Neural cell (in vitro differentiated cells): Measurements from ENCODE around the gene CSF2RB.

Source experiments
- CTCF ChIP-seq: fragments of 450-650 bp; IDR thresholded peaks from 2 replicates; pipeline ENCODE4 v1.5.1; 2014; ENCODE audit warnings: antibody characterized with exemption, mild to moderate bottlenecking, moderate library complexity; ENCODE audit not compliant: poor library complexity, severe bottlenecking
- EP300 ChIP-seq: fragments of 450-650 bp; conservative IDR thresholded peaks from 2 replicates; pipeline ENCODE4 v1.6.1; 2014; ENCODE audit warnings: antibody characterized with exemption, mild to moderate bottlenecking, moderate library complexity; ENCODE audit not compliant: poor library complexity, severe bottlenecking
- EZH2 ChIP-seq: fragments of 200-600, 300-800 bp; shearing (Covaris generic), sonication (generic); IDR thresholded peaks from 2 replicates; pipeline ENCODE4 v1.6.1; 2014; ENCODE audit warnings: antibody characterized with exemption, low read length, borderline replicate concordance, mild to moderate bottlenecking; ENCODE audit not compliant: insufficient read depth, poor library complexity, severe bottlenecking
- MXI1 ChIP-seq: fragments of 450-650 bp; conservative IDR thresholded peaks from 2 replicates; pipeline ENCODE4 v1.6.1; 2014; ENCODE audit warnings: antibody characterized with exemption, mild to moderate bottlenecking; ENCODE audit not compliant: poor library complexity, severe bottlenecking
- POLR2AphosphoS5 ChIP-seq: IDR thresholded peaks from 2 replicates; pipeline ENCODE4 v1.6.1; 2012
- RAD21 ChIP-seq: fragments of 450-650 bp; conservative IDR thresholded peaks from 2 replicates; pipeline ENCODE4 v1.6.1; 2014; ENCODE audit warnings: antibody characterized with exemption, mild to moderate bottlenecking, moderate library complexity
- REST ChIP-seq: IDR thresholded peaks from 2 replicates; pipeline ENCODE4 v1.6.1; 2012; ENCODE audit warnings: borderline replicate concordance
- SMC3 ChIP-seq: fragments of 450-650 bp; conservative IDR thresholded peaks from 2 replicates; pipeline ENCODE4 v1.6.1; 2014; ENCODE audit warnings: antibody characterized with exemption, mild to moderate bottlenecking, moderate library complexity; ENCODE audit not compliant: poor library complexity
- TAF1 ChIP-seq: IDR thresholded peaks from 2 replicates; pipeline ENCODE4 v1.6.1; 2012; ENCODE audit warnings: low read depth

- no peak for TF ChIP-seq CTCF
- no peak for TF ChIP-seq RAD21
- TF ChIP-seq TAF1: no peak
- TF ChIP-seq EP300: no peak
- no peak for TF ChIP-seq EZH2
- TF ChIP-seq SMC3: no peak
- TF ChIP-seq REST: no peak
- TF ChIP-seq MXI1: no peak
- TF ChIP-seq POLR2AphosphoS5: no peak
Measured at GRCh38 chr22:36927671-36928070, 14.2 kb downstream of the CSF2RB start.
